Femur (tissue), 1 donor: ENCODE results near the gene CSNK1A1.
"Not testable (repeated sequence)": the region's sequence is repeated elsewhere in the genome, so short reads cannot be mapped to it uniquely, and the experiment has no call there.

Experiments
- DNase-seq: peaks from one replicate; pipeline ENCODE4 v3.0.0-alpha.2; 2017

CSNK1A1 gene

DNA sequence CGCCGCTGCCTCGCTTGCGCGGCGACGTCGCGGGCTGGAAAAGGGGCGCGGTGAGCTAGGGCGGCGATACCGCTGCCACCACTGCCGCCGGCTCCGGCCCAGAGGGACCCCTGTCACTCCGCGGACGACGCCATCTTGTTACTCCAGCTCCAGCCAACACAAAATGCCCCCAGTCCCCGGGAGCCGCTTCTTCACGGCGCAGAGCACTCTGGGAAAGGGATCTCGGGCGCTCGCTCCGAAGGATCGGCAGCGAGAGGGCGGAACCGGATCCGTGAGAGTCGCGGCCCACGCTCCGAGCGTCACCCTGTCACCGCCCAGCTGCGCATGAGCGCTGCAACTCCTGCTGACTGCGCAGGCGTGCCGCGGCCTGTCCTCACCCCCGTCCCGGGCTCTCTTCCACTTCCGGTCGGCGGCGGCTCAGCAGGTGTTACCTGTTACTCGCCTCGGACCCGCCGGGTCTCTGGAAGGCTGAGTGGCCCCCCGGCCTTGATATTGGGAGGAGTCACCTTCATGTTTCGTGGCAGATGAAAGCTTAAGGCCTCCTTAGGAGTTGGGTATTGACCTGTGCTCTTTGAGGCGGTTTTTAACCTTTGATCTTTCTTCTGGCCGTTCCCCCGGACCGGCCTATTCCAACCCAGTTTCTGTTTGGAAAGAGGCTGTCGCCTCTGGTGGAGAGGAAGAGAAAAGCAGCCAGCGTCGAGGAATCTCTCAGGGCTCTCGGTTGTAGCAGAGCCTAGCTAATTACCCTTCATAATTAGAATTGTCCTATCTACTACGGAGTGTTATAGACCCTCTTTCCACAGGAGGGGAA is at the start of gene CSNK1A1:
Gene CSNK1A1 (minus strand): TSS at position 213 of the 811 bp plus-strand sequence. CDS start 475 bp downstream, outside the sequence.
- DNase-seq: peak; percentile 99

DNA sequence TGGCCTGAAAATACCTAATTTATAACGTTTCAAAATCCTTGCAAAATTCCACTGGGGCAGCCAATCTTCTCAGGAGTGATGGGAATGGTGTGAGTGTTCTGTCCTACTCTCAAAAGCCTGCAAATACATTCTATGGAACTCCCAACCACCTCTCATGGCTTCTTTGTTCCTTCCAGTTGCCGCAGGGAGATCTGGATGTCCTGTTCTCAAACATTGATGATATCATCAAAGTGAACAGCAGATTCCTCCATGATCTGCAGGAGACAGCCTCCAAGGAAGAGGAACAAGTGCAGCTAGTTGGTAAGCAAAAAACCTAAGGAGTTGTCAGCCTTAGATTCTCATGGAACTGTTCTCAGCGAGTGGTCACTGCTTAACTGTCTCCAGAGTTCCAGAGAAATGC is 49.7 kb upstream of the CSNK1A1 start:
- DNase-seq: no peak

GRCh38 chr5:149599375-149599774 is 48.1 kb upstream of the CSNK1A1 start:
- DNase-seq: no peak

DNA sequence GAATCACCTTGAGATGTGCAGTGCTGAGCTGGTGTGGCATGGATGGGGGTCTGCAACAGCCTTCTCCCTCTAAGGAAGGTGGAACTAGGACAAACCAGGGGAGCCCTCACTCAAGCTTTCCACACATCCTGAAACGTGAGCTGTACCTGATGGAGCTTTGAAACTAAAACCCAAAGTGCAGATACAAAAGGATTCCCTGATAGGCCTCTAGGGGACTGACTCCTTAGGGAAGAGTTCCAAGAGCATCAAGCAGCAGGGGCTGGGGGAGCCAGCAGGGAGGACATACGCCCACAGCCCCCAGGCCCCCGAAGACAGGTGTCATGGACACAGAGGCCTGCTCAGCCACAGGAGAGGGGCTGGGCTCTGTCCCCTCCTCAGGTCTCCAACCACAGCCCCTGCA is 47.7 kb upstream of the CSNK1A1 start:
- DNase-seq: no peak

GRCh38 chr5:149598234-149598633 is 47.0 kb upstream of the CSNK1A1 start:
- not testable (repeated sequence) for DNase-seq

- DNase-seq: no peak
Observed at GRCh38 chr5:149597618-149598017, 46.4 kb upstream of the CSNK1A1 start.

GRCh38 chr5:149596712-149597111 is 45.5 kb upstream of the CSNK1A1 start:
- no peak for DNase-seq

DNA sequence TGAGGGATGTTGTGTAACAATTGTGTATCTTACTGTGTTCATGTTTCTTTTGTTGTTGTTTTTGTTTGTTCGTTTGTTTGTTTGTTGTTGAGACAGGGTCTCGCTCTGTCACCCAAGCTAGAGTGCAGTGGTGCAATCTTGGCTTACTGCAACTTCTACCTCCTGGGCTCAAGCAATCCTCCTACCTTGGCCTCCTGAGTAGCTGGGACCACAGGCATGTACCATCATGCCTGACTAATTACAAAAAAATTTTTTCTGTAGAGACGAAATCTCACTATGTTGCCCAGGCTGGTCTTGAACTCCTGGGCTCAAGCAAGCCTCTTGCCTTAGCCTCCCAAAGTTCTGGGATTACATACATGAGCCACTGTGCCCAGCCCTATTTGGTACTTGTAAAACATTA is 43.9 kb upstream of the CSNK1A1 start:
- not testable (repeated sequence) for DNase-seq

DNA sequence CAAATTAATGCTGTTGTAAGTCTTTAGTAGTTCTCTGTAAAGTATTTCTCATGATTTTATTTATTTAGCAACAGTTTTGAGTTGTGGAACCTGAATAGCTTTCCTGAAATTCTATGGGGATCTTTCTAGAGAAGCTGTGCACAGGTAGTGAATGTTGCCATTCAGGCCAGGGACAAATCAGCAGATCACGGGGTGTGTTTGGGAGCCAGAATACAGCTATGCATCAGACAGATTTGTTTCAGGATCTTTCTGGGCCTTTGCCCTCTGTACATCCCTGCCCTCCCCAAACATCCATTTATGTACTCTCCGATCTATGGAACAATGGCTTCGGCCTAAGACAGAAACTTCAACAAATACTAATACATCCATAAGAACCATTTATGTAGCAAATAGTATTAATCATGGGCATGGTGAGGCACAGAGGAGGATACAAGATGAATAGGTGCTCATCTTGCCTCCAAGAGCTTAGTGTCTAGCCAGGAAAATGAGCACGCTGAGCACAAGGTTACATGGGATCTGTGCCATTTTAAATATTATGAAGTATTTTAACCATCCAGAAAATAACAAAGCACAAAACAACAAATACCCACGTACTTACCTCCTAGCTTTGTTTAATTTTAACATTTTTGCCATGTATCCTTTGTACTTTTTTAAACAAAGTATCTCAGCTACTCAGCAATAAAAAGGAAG is 43.1 kb upstream of the CSNK1A1 start:
- no peak for DNase-seq

- no peak for DNase-seq
Observed at GRCh38 chr5:149593370-149593769, 42.1 kb upstream of the CSNK1A1 start.

DNA sequence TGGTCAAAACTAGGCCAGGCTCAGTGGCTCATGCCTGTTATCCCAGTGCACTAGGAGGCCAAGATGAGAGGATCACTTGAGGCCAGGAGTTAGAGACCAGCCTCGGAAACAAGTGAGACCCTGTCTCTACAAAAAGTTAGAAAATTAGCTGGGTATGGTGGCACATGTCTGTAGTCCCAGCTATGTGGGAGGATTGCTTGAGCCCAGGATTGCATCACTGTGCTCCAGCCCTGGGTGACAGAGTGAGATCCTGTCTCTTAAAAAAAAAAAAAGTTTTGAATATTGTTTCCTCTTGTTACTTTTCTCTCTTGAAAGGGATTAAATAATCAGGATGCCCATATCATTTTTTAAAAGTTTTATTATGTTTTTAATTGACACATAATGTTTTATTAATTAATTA is 37.7 kb upstream of the CSNK1A1 start:
- DNase-seq: no peak

- DNase-seq: no peak
Observed at GRCh38 chr5:149586708-149587318, 35.6 kb upstream of the CSNK1A1 start.

- no peak for DNase-seq
Observed at GRCh38 chr5:149585910-149586309, 34.7 kb upstream of the CSNK1A1 start.

GRCh38 chr5:149584121-149584520 is 32.9 kb upstream of the CSNK1A1 start:
- DNase-seq: no peak

GRCh38 chr5:149583394-149583793 is 32.2 kb upstream of the CSNK1A1 start:
- DNase-seq: no peak

DNA sequence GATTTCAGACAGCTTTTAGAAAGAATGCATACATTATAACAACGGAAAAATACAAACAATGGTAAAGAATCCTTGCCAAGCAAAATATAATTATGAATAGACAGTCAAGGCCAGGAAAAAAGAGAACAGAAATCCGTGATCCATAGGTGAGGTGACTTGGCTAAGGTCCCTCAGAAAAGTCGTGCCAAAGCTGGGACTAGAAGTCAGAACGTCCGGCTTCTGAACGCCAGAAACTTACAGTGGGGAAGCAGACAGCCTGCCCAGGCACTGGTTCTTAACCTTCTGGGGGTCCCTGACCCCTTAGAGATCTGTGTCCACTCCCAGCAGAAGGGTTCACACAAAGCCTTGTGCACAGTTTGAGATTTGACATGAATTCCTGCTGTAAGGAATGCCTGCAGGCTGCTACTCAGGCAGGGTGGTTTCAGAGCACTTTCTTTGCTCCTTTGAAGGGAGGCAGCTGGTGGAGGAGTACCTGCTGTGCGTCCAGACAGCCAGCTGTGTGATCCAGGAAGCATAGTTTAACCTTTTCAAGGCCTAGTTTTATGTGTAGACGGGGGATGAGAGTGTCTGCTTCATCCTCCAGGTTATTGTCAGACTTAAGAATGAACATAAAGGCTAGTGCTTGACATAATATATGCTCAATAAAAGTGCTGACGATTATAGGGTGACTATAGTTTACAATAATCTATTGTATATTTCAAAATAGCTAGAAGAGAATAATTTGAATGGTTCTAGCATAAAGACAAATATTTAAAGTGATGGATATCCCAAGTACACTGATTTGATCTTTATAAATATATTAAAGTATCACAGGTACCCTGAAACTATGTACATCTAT is 30.9 kb upstream of the CSNK1A1 start:
- peak; percentile 25 for DNase-seq

- peak; percentile 83 for DNase-seq
Observed at GRCh38 chr5:149581192-149581861, 30.1 kb upstream of the CSNK1A1 start, which contains the start of gene ARHGEF37. Gene ARHGEF37, plus strand, starts transcription at chr5:149581498. Its CDS starts 16,272 bp downstream, at chr5:149597770.

DNA sequence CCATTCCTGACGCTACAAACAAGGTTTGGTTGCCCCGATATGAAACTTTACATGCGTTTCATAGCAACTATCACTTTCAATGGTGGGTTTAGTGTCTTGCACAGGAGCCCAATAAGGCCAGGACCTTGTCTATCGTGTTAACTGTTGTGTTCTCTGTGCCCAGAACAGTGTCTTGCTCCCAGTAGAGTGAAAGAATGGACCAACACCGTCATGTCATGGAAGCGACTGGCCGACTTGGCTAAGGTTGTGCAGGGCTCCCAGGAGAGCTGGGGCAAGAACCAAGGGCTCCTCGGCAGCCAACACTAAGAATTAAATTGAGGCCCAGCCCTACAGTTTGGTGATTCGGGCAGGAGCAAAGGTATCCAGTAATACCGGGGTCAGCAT is 29.6 kb upstream of the CSNK1A1 start:
- no peak for DNase-seq

- no peak for DNase-seq
Observed at GRCh38 chr5:149578896-149579295, 27.7 kb upstream of the CSNK1A1 start.

GRCh38 chr5:149576021-149576420 is 24.8 kb upstream of the CSNK1A1 start:
- DNase-seq: no peak

DNA sequence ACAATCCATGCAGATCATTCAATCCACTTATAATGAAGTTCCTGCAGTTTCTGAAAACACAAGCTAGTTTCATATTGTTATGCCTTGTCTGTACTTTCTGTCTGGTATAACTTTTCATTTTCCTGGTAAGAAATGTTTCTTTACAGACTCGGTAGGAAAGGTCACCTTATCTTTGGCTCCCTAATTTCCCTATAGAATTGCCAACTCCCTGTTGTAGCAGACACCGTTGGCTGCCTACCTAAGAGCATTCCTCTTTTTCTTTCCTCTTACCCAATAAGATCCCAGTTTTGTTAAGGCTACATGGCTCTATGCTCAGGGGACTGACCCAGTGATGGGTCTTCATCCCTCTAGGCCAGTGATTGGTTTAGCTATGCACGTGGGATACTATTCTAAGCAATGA is 23.9 kb upstream of the CSNK1A1 start:
- no peak for DNase-seq

DNA sequence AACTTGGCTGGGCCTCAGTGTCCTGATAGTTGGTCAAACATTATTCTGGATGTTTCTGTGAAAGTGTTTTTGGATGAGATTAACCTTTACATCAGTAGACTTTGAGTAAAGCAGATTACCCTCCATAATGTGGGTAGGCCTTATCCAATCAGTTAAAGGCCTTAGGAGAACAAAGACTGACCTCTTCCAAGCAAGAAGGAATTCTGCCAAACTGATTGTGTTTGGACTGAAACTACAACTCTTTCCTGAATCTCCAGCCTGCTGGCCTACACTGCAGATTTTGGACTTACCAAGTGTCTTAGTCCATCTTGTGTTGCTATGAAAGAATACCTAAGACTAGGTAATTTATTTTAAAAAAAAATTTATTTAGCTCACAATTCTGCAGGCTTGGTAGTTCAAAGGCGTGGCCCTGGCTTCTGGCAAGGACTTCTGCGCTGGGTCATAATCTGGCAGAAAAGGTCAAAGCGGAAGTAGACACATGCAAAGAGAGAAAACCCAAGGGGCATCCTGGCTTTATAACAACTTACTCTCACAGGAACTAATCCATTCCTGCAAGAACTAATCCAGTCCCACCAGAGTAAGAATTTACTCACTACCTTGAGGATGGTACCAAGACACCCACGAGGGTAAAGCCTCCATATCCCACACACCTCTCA is 21.5 kb upstream of the CSNK1A1 start:
- DNase-seq: no peak
